Neuronal stem cell (in vitro differentiated cells): ENCODE results near the gene VSX2.

ENCODE experiments used
- DNase-seq: peaks from one replicate; pipeline ENCODE4 v3.0.0-alpha.2; 2013; ENCODE audit warnings: low spot score
- H2AFZ ChIP-seq: one replicate; pipeline ENCODE4 v1.6.1; 2013; ENCODE audit warnings: mild to moderate bottlenecking, low read length, inconsistent platforms
- H2AK5ac ChIP-seq: 2 replicates; pipeline ENCODE4 v1.6.1; 2013; ENCODE audit warnings: low read depth, mild to moderate bottlenecking, inconsistent platforms, low read length, moderate library complexity, mixed read lengths
- H2BK120ac ChIP-seq: 2 replicates; pipeline ENCODE4 v1.6.1; 2013; ENCODE audit warnings: low read depth, mild to moderate bottlenecking, inconsistent platforms, low read length, moderate library complexity, mixed read lengths
- H2BK12ac ChIP-seq: one replicate; pipeline ENCODE4 v1.6.1; 2013; ENCODE audit warnings: low read length, inconsistent platforms
- H2BK15ac ChIP-seq: 2 replicates; pipeline ENCODE4 v1.6.1; 2013; ENCODE audit warnings: mild to moderate bottlenecking, low read length, inconsistent platforms, mixed read lengths
- H2BK5ac ChIP-seq: one replicate; pipeline ENCODE4 v1.6.1; 2013; ENCODE audit warnings: inconsistent platforms, mild to moderate bottlenecking, low read length, moderate library complexity
- H3K14ac ChIP-seq: one replicate; pipeline ENCODE4 v1.6.1; 2013; ENCODE audit warnings: low read length, inconsistent platforms
- H3K18ac ChIP-seq: 2 replicates; pipeline ENCODE4 v1.6.1; 2013; ENCODE audit warnings: low read length, inconsistent platforms
- H3K23ac ChIP-seq: 2 replicates; pipeline ENCODE4 v1.6.1; 2013; ENCODE audit warnings: low read depth, mild to moderate bottlenecking, mixed read lengths, low read length, inconsistent platforms; ENCODE audit not compliant: poor library complexity
- H3K27ac ChIP-seq: replicated peaks from 3 replicates; pipeline ENCODE4 v1.5.1; 2013; ENCODE audit warnings: low read length, inconsistent platforms
- H3K27me3 ChIP-seq, 3 experiments: 2 replicates each; pipeline ENCODE4 v1.6.1; 2013; ENCODE audit warnings: low read length in 3 of 3, mild to moderate bottlenecking in 2 of 3, inconsistent platforms in 1 of 3, low read depth in 1 of 3, mixed read lengths in 1 of 3, moderate library complexity in 1 of 3; ENCODE audit not compliant: control insufficient read depth in 3 of 3, insufficient read depth in 3 of 3
- H3K36me3 ChIP-seq, 2 donors: replicated peaks in 1 of 2; 2 replicates each; pipeline ENCODE4 v1.6.1; 2013; ENCODE audit warnings: low read length in 2 of 2; ENCODE audit not compliant: control insufficient read depth in 2 of 2, insufficient read depth in 2 of 2
- H3K4ac ChIP-seq: 2 replicates; pipeline ENCODE4 v1.6.1; 2013; ENCODE audit warnings: inconsistent platforms, mild to moderate bottlenecking, low read length, moderate library complexity
- H3K4me1 ChIP-seq, 2 donors: 1 replicate in 1 of 2; 2 replicates in 1 of 2; pipeline ENCODE4 v1.6.1; 2013; ENCODE audit warnings: low read length in 2 of 2, low read depth in 1 of 2; ENCODE audit not compliant: control insufficient read depth in 2 of 2, insufficient read depth in 1 of 2
- H3K4me2 ChIP-seq: one replicate; pipeline ENCODE4 v1.6.1; 2013; ENCODE audit warnings: mild to moderate bottlenecking, low read length, inconsistent platforms; ENCODE audit not compliant: insufficient read depth, poor library complexity, severe bottlenecking
- H3K4me3 ChIP-seq, 2 donors: 2 replicates each; pipeline ENCODE4 v1.5.1; 2013; ENCODE audit warnings: low read length in 2 of 2, mild to moderate bottlenecking in 2 of 2, inconsistent platforms in 1 of 2, moderate library complexity in 1 of 2
- H3K79me1 ChIP-seq: one replicate; pipeline ENCODE4 v1.6.1; 2013; ENCODE audit warnings: low read depth, mild to moderate bottlenecking, inconsistent platforms, low read length, moderate library complexity
- H3K9ac ChIP-seq: one replicate; pipeline ENCODE4 v1.6.1; 2013; ENCODE audit warnings: mild to moderate bottlenecking, low read depth, low read length, inconsistent platforms; ENCODE audit not compliant: poor library complexity
- H3K9me3 ChIP-seq, 2 donors: replicated peaks in 1 of 2; 2 replicates each; pipeline versions ENCODE3 to v1.6.1; 2013; ENCODE audit warnings: low read length in 2 of 2, mild to moderate bottlenecking in 2 of 2, inconsistent platforms in 1 of 2, low read depth in 1 of 2, mixed read lengths in 1 of 2, moderate library complexity in 1 of 2; ENCODE audit not compliant: control insufficient read depth in 2 of 2, insufficient read depth in 1 of 2
- H4K8ac ChIP-seq: one replicate; pipeline ENCODE4 v1.6.1; 2013; ENCODE audit warnings: low read depth, mild to moderate bottlenecking, inconsistent platforms, low read length, moderate library complexity
- H4K91ac ChIP-seq: one replicate; pipeline ENCODE4 v1.6.1; 2013; ENCODE audit warnings: low read length, low read depth, mild to moderate bottlenecking, inconsistent platforms; ENCODE audit not compliant: poor library complexity
- WGBS, 2 donors: extraction: QIAGEN DNeasy Blood & Tissue Kit; methylation state at CpG; one replicate each; pipeline ENCODE4 v1.1.7; 2013; ENCODE audit warnings: missing lambda C conversion rate in 2 of 2, mixed read lengths in 1 of 2; ENCODE audit not compliant: insufficient read length in 2 of 2, insufficient replicate concordance in 1 of 2; ENCODE audit errors: extremely low coverage in 2 of 2; 5-methylcytosine and 5-hydroxymethylcytosine counted together

Gene VSX2

GRCh38 chr14:74289801-74290200 is 50.6 kb downstream of the VSX2 start:
- Histone ChIP-seq H4K8ac (no peak overlapping the region), H3K18ac (peak overlapping the region; percentile 41), H2BK15ac (no peak overlapping the region), H2BK120ac (no peak overlapping the region), H2AFZ (no peak overlapping the region), H2BK5ac (no peak overlapping the region), H3K27ac (no peak overlapping the region), H3K9me3 (no peaks in the 10 kb centered on the region), H3K4me2 (no peak overlapping the region), H2AK5ac (no peak overlapping the region), H3K9ac (no peak overlapping the region), H3K27me3 (no peaks in the 10 kb centered on the region), H3K79me1 (peaks cover 10% of the 10 kb centered on the region), H3K4me3 (no peak overlapping the region), H3K36me3 (peaks cover 62 to 94% of the 10 kb centered on the region in 2 donors), H4K91ac (no peak overlapping the region), H3K4me1 (peaks cover 0 to 4% of the 10 kb centered on the region in 2 donors), H2BK12ac (no peak overlapping the region), H3K23ac (no peak overlapping the region), H3K4ac (no peak overlapping the region), H3K14ac (no peak overlapping the region)
- DNase-seq = no peak
- no CpG with 5 or more reads among the region's 5 CpGs for WGBS, 2 donors

- no CpG with 5 or more reads among the region's 7 CpGs for WGBS, 2 donors
- peaks cover 0 to 4% of the 10 kb centered on the region in 2 donors for H3K4me1 ChIP-seq
- H3K79me1 ChIP-seq = peaks cover 11% of the 10 kb centered on the region
- no peak overlapping the region for H4K8ac ChIP-seq
- no peak overlapping the region for H4K91ac ChIP-seq
- no peak for DNase-seq
- H3K18ac ChIP-seq = no peak overlapping the region
- no peak overlapping the region for H2BK15ac ChIP-seq
- H3K14ac ChIP-seq = no peak overlapping the region
- no peak overlapping the region for H2AFZ ChIP-seq
- H3K9ac ChIP-seq = peak overlapping the region; percentile 8
- no peak overlapping the region for H2BK5ac ChIP-seq
- no peak overlapping the region for H3K4me3 ChIP-seq
- no peak overlapping the region for H2AK5ac ChIP-seq
- H3K36me3 ChIP-seq = peaks cover 63 to 94% of the 10 kb centered on the region in 2 donors
- no peak overlapping the region for H3K4ac ChIP-seq
- no peak overlapping the region for H3K27ac ChIP-seq
- H3K27me3 ChIP-seq = no peaks in the 10 kb centered on the region
- H3K23ac ChIP-seq = no peak overlapping the region
- H3K4me2 ChIP-seq = no peak overlapping the region
- H2BK120ac ChIP-seq = no peak overlapping the region
- H3K9me3 ChIP-seq = no peaks in the 10 kb centered on the region
- H2BK12ac ChIP-seq = no peak overlapping the region
Observed at GRCh38 chr14:74290415-74290814, 51.2 kb downstream of the VSX2 start.

- Histone ChIP-seq H2BK5ac (no peak overlapping the region), H3K4me3 (no peak overlapping the region), H3K4me1 (peaks cover 0 to 4% of the 10 kb centered on the region in 2 donors), H4K91ac (no peak overlapping the region), H2BK12ac (no peak overlapping the region), H3K36me3 (peaks cover 64 to 94% of the 10 kb centered on the region in 2 donors), H3K4me2 (no peak overlapping the region), H2AFZ (no peak overlapping the region), H4K8ac (no peak overlapping the region), H3K79me1 (peaks cover 11% of the 10 kb centered on the region), H3K18ac (no peak overlapping the region), H3K14ac (no peak overlapping the region), H3K4ac (no peak overlapping the region), H3K27ac (no peak overlapping the region), H2AK5ac (no peak overlapping the region), H3K23ac (peak overlapping the region; percentile 32), H3K9ac (no peak overlapping the region), H2BK120ac (no peak overlapping the region), H3K9me3 (no peaks in the 10 kb centered on the region), H2BK15ac (no peak overlapping the region), H3K27me3 (no peaks in the 10 kb centered on the region)
- no peak for DNase-seq
- WGBS, 2 donors = no CpG with 5 or more reads among the region's 11 CpGs
Observed at GRCh38 chr14:74292061-74292460, 52.8 kb downstream of the VSX2 start.

- Histone ChIP-seq H2BK15ac (no peak overlapping the region), H3K27me3 (no peaks in the 10 kb centered on the region), H4K8ac (no peak overlapping the region), H2AFZ (no peak overlapping the region), H3K4me3 (no peak overlapping the region), H4K91ac (no peak overlapping the region), H3K79me1 (peaks cover 14% of the 10 kb centered on the region), H3K9ac (no peak overlapping the region), H2BK120ac (no peak overlapping the region), H2BK5ac (no peak overlapping the region), H3K18ac (no peak overlapping the region), H3K4me2 (no peak overlapping the region), H3K14ac (no peak overlapping the region), H2AK5ac (no peak overlapping the region), H2BK12ac (no peak overlapping the region), H3K23ac (no peak overlapping the region), H3K4ac (no peak overlapping the region), H3K27ac (no peak overlapping the region), H3K36me3 (peaks cover 58 to 93% of the 10 kb centered on the region in 2 donors), H3K9me3 (no peaks in the 10 kb centered on the region), H3K4me1 (peaks cover 0 to 5% of the 10 kb centered on the region in 2 donors)
- DNase-seq = no peak
- no CpG with 5 or more reads among the region's 2 CpGs for WGBS, 2 donors
Observed at GRCh38 chr14:74293606-74294005, 54.4 kb downstream of the VSX2 start.
